Adrenal gland (tissue), 12 donors: ENCODE results near the gene MICAL3. TPM values are rescaled to one million over a fixed set of nuclear protein-coding genes. Genes with fewer than 3 reads are reported as not detected.

Experiments
- DNase-seq, 7 donors: peaks; one replicate each; pipeline ENCODE4 v3.0.0-alpha.2; 2019 to 2020
- H3K27ac ChIP-seq, 5 donors: fragments of 200-600 bp; sonication (generic) in 4 of 5; 1 replicate in 3 of 5; 2 replicates in 2 of 5; pipeline versions ENCODE4 v1.5.1 to v1.8.0; 2016 to 2020; ENCODE audit warnings: mild to moderate bottlenecking in 1 of 5
- H3K27me3 ChIP-seq: fragments of 200-600 bp; 2 replicates; pipeline ENCODE4 v1.8.0; 2021
- H3K36me3 ChIP-seq, 2 donors: fragments of 200-600 bp; replicated peaks in 1 of 2; 1 replicate in 1 of 2; 2 replicates in 1 of 2; pipeline versions ENCODE4 v1.5.1 to v1.8.0; 2018 to 2022
- H3K4me1 ChIP-seq, 2 donors: fragments of 200-600 bp; replicated peaks in 1 of 2; 1 replicate in 1 of 2; 2 replicates in 1 of 2; pipeline versions ENCODE4 v1.5.1 to v1.8.0; 2018 to 2021
- H3K4me3 ChIP-seq, 4 donors: fragments of 200-600 bp; sonication (generic) in 3 of 4; one replicate each; pipeline ENCODE4 v1.5.1; 2016 to 2018
- H3K9me3 ChIP-seq, 3 donors: fragments of 200-600 bp; sonication (generic) in 1 of 3; replicated peaks in 1 of 3; 1 replicate in 2 of 3; 2 replicates in 1 of 3; pipeline versions ENCODE4 v1.5.1 to v1.8.0; 2016 to 2021
- CTCF ChIP-seq, 6 experiments: fragments of 450-650 bp in 4 of 6; fragments of 200-600 bp in 2 of 6; sonication (generic) in 1 of 6; IDR thresholded peaks; 1 replicate in 5 of 6; 2 replicates in 1 of 6; pipeline versions ENCODE4 v1.5.1 to v1.8.0; 2016 to 2021; ENCODE audit warnings: antibody characterized with exemption in 6 of 6, mild to moderate bottlenecking in 2 of 6, moderate library complexity in 1 of 6
- POLR2A ChIP-seq, 2 donors: fragments of 450-650 bp; IDR thresholded peaks; one replicate each; pipeline ENCODE4 v1.6.1; 2017; ENCODE audit warnings: antibody characterized with exemption in 2 of 2, mild to moderate bottlenecking in 2 of 2, moderate library complexity in 1 of 2
- WGBS, 4 donors: extraction: QIAGEN DNeasy Blood & Tissue Kit in 2 of 4; methylation state at CpG; one replicate each; pipeline versions ENCODE4 v1.1.5 to v1.1.7; 2013 to 2017; 5-methylcytosine and 5-hydroxymethylcytosine counted together
- intact Hi-C, 2 donors: fragments of 100-400 bp; cut with DNase I; formaldehyde crosslinking; loops; one replicate each; pipeline versions ENCODE4 v1.14.1 to v1.15.0; 2022 to 2023
- polyA plus RNA-seq, 3 donors: library from polyadenylated mRNA; stranded (reverse); fragments of 200-250 nt in 2 of 3; fragments of 350-450 nt in 1 of 3; fragmentation: Illumina TruSeq in 1 of 3; extraction: RNeasy Lipid Tissue Mini Kit (QIAGEN cat#74804) in 1 of 3; gene quantifications; one replicate each; pipeline ENCODE4 v1.2.3, GENCODE V29; 2013 to 2014
- total RNA-seq, 9 donors: library from RNA; depleted of rRNA in 4 of 9; stranded (reverse); fragments of >200 nt in 4 of 9; fragments of 120-200 nt in 1 of 9; fragmentation: NEBNext Ultra II Directional in 1 of 9; extraction: Animal tissue kit (Norgen Biotek cat#: 25700) in 1 of 9; gene quantifications; one replicate each; pipeline versions ENCODE4 v1.1.0 to v1.2.4, GENCODE V29; 2013 to 2023
- donor health status: healthy with polysubstance abuse.
- donor health status: Bipolar disorder and iron deficiency.
- donor health status: DM: yes; HTN: yes; CAD: no.
- donor health status: DM: no; HTN: no; CAD: no.
- donor health status: DM: no; HTN: no; CAD: no.
- donor health status: DM: yes; HTN: yes; CAD: no.

MICAL3 gene
- total and polyA plus RNA-seq, 12 donors = 10.9 to 82.6 (median 34.4) TPM

DNA sequence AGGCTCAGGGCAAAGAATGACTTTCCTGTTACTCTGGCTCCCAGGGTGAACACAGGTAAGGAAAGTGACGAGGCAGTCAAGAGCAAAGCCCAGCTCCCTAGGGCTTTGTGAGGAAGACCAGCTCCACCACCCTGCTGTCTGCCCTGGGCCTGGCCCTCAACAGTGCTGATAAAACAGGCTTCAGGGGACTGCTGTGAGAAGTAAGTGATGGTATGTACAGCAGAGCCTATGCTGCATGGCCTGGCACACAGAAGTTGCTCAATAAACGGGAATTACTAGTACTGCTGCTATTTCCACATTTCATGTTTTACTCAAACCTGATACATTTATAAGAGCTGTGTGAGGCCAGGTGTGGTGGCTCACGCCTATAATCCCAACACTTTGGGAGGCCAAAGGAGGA is 50.3 kb downstream of the MICAL3 start:
- Histone ChIP-seq H3K36me3 (no peaks in the 10 kb centered on the region), H3K27ac (no peak overlapping the region), H3K27me3 (no peaks in the 10 kb centered on the region), H3K9me3 (no peaks in the 10 kb centered on the region), H3K4me1 (peaks cover 34 to 42% of the 10 kb centered on the region in 2 donors), H3K4me3 (no peak overlapping the region)
- no peak for DNase-seq
- TF ChIP-seq CTCF (IDR thresholded peaks at IDR 0.05) (no peak), POLR2A (IDR thresholded peaks at IDR 0.05) (no peak)
- intact Hi-C loops = no loop called here
- WGBS, 4 donors = 60 to 92% (median 85%) methylated on average over 3 of the region's 3 CpGs

- TF ChIP-seq CTCF (IDR thresholded peaks at IDR 0.05) (no peak), POLR2A (IDR thresholded peaks at IDR 0.05) (no peak)
- no peaks in the 10 kb centered on the region for H3K27me3 ChIP-seq
- no peaks in the 10 kb centered on the region for H3K36me3 ChIP-seq
- DNase-seq = no peak
- WGBS, 4 donors = 86 to 90% (median 88%) methylated on average over 6 of the region's 6 CpGs
- peak overlapping the region in 4 of 5 donors; percentile 56 to 89 (median 67) for H3K27ac ChIP-seq
- no peaks in the 10 kb centered on the region for H3K9me3 ChIP-seq
- intact Hi-C loops = no loop called here
- no peak overlapping the region for H3K4me3 ChIP-seq
- H3K4me1 ChIP-seq = peaks cover 34 to 42% of the 10 kb centered on the region in 2 donors
Observed at GRCh38 chr22:17973217-17973616, 51.1 kb downstream of the MICAL3 start.

DNA sequence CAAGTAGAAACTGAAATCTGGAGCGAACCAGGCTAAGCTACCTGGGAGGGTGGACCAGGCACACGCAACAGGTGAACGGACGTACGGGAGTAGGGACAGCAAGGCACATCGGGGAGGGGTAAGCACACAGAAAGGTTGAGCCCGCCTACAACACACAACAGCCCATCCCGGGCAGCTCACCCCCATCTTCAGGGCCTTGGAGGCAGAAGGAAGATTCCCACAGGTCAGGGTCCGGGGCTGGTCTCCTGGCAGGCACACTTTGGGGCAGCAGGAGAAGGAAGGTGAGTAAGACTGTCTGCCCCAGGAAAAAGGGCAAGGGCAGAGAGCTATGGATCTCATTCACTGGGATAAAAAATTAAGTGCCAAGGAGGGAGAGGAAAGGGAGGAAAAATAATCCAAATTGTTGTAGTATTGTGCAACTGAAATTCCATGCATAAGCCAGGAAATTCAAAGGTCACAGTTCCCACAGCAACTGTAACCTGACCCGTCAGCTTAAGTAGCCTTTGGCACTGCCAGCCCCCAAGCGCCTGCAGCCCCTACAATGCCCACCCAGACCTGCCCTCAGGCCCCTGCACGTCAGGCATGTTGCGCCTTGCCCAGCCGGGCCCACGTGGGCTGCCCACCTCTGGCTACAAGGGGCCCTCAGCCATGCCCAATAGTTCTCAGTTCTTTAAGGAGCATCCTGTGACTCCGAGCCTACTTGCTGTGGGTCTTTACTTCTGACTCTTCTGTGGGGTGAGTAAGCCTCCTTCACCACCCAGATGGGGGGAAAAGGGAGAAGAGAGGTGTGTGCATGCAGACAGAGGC is 51.8 kb downstream of the MICAL3 start:
- TF ChIP-seq POLR2A (IDR thresholded peaks at IDR 0.05) = peak in 1 of 2 donors; percentile 12
- TF ChIP-seq CTCF (IDR thresholded peaks at IDR 0.05) = no peak
- intact Hi-C loops = no loop called here
- H3K4me1 ChIP-seq = peaks cover 34 to 42% of the 10 kb centered on the region in 2 donors
- no peaks in the 10 kb centered on the region for H3K27me3 ChIP-seq
- WGBS, 4 donors = 50 to 57% (median 53%) methylated on average over 11 to 16 of the region's 16 CpGs
- no peak overlapping the region for H3K4me3 ChIP-seq
- peak overlapping the region in 4 of 5 donors; percentile 56 to 89 (median 67) for H3K27ac ChIP-seq
- peak; percentile 48 to 68 (median 58) for DNase-seq
- H3K36me3 ChIP-seq = no peaks in the 10 kb centered on the region
- no peaks in the 10 kb centered on the region for H3K9me3 ChIP-seq

DNA sequence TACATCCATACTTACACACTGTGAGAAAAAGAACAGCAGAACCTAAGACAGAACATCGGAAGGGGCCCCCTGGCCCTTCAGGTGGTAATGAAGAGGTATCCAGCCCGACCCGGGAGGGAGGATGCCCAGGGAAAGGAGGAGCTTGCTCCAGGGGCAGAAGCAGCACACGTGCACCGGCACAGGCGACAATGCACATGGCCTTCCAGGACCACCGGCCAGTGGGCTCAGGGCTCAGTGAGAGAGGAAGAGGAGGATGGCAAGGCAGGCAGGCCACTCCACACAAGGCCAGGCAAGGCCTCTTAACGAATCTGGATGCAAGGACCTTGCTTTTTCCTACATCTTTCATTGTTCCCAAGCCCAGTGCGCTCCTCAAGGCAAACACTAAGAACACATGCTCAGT is 52.6 kb downstream of the MICAL3 start:
- Histone ChIP-seq H3K4me3 (no peak overlapping the region), H3K4me1 (peaks cover 34 to 42% of the 10 kb centered on the region in 2 donors), H3K27me3 (no peaks in the 10 kb centered on the region), H3K9me3 (no peaks in the 10 kb centered on the region), H3K36me3 (no peaks in the 10 kb centered on the region), H3K27ac (peak overlapping the region in 3 of 5 donors; percentile 56 to 76 (median 56))
- TF ChIP-seq POLR2A (IDR thresholded peaks at IDR 0.05) (no peak), CTCF (IDR thresholded peaks at IDR 0.05) (no peak)
- intact Hi-C loops = no loop called here
- DNase-seq = no peak
- WGBS, 4 donors = 69 to 86% (median 76%) methylated on average over 9 of the region's 9 CpGs
